ENCODE measurements around the gene FADS6. TPM values are rescaled to one million over a fixed set of nuclear protein-coding genes. Genes with fewer than 3 reads are reported as not detected.
A peak's percentile ranks its signal among the peaks of the same experiment; 100 is the strongest.

The FADS6 gene
- total RNA-seq, 1 experiment from 2014 or later, result not detected

- BruUV-seq (replicated peaks), result no TSS peak
- Mint-ChIP-seq H3K9me3 (ENCODE audit: low read depth, unreplicated experiment) (peaks cover 4% of the 10 kb centered on the region), H3K4me1 (ENCODE audit: low read depth, unreplicated experiment) (peaks cover 7% of the 10 kb centered on the region), H3K27ac (ENCODE audit: unreplicated experiment) (no peak overlapping the region), H3K36me3 (ENCODE audit: insufficient read depth, unreplicated experiment) (peaks cover 4% of the 10 kb centered on the region), H3K27me3 (ENCODE audit: unreplicated experiment) (peaks cover 58% of the 10 kb centered on the region), H3K4me3 (ENCODE audit: low read depth, unreplicated experiment) (no peak overlapping the region)
- CTCF ChIA-PET, result interaction anchor here (0.7 to 2.5 kb wide), 4 partner anchors 11 to 116 kb away, joined by 3 to 16 read pairs (median 4); partner anchors contain the start of gene FDXR
- TF ChIP-seq, protein P1, sequence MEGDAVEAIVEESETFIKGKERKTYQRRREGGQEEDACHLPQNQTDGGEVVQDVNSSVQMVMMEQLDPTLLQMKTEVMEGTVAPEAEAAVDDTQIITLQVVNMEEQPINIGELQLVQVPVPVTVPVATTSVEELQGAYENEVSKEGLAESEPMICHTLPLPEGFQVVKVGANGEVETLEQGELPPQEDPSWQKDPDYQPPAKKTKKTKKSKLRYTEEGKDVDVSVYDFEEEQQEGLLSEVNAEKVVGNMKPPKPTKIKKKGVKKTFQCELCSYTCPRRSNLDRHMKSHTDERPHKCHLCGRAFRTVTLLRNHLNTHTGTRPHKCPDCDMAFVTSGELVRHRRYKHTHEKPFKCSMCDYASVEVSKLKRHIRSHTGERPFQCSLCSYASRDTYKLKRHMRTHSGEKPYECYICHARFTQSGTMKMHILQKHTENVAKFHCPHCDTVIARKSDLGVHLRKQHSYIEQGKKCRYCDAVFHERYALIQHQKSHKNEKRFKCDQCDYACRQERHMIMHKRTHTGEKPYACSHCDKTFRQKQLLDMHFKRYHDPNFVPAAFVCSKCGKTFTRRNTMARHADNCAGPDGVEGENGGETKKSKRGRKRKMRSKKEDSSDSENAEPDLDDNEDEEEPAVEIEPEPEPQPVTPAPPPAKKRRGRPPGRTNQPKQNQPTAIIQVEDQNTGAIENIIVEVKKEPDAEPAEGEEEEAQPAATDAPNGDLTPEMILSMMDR (IDR thresholded peaks at IDR 0.05; ENCODE audit: unreplicated experiment), result no peak
- DNase-seq, result no peak
- intact Hi-C loops (cut with micrococcal nuclease; ENCODE audit: unreplicated experiment), result loop anchor here (10.0 kb wide), 1 partner anchor 206 kb away; no protein-coding TSS in a partner anchor
Observed at GRCh38 chr17:74860872-74861661, 32.4 kb downstream of the FADS6 start.

DNA sequence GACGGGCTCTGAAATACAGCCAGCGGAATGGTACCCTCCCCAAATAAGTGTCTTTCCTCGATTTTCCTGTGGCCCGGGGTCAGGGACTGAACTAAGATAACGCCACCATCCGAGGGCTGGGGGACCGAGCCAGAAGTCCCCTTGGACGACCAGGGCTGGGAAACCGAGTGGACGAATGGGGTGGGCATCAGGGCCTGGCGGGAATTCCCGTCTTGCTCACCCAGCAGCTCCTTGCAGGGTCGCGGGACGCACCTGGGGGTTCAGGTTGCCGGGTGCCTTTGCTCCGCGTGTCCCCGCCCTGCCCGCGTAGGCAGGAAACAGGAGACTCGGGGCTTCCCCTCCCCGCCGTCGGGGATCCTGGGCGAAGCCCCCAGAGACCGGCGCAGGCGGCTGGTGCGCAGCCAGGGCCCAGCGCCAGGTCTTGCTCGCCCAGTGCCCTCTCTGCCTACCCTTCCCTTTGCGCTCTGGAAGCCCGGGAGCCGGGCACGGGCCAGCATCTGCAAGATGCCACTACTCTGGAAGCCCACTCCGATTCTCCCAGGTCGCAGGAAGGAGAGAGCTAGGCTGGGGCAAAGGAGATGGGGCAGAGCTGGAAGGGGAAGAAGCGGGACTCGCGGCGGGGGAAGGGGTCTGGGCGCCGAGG is 33.1 kb downstream of the FADS6 start:
- peaks cover 7% of the 10 kb centered on the region for H3K4me1 Mint-ChIP-seq (ENCODE audit: low read depth, unreplicated experiment)
- H3K4me3 Mint-ChIP-seq (ENCODE audit: low read depth, unreplicated experiment), result peak overlapping the region; percentile 14
- DNase-seq, result no peak
- H3K36me3 Mint-ChIP-seq (ENCODE audit: insufficient read depth, unreplicated experiment), result peaks cover 4% of the 10 kb centered on the region
- TF ChIP-seq, protein P1 (IDR thresholded peaks at IDR 0.05; ENCODE audit: unreplicated experiment), result no peak
- peaks cover 4% of the 10 kb centered on the region for H3K9me3 Mint-ChIP-seq (ENCODE audit: low read depth, unreplicated experiment)
- CTCF ChIA-PET, result interaction anchor here (0.7 to 1.1 kb wide), 3 partner anchors 12 to 115 kb away, joined by 3 to 5 read pairs (median 3); partner anchors contain the start of gene FDXR
- peaks cover 65% of the 10 kb centered on the region for H3K27me3 Mint-ChIP-seq (ENCODE audit: unreplicated experiment)
- intact Hi-C loops (cut with micrococcal nuclease; ENCODE audit: unreplicated experiment), result loop anchor here (10.0 kb wide), 1 partner anchor 206 kb away; no protein-coding TSS in a partner anchor
- BruUV-seq (replicated peaks), result no TSS peak
- H3K27ac Mint-ChIP-seq (ENCODE audit: unreplicated experiment), result no peak overlapping the region

DNA sequence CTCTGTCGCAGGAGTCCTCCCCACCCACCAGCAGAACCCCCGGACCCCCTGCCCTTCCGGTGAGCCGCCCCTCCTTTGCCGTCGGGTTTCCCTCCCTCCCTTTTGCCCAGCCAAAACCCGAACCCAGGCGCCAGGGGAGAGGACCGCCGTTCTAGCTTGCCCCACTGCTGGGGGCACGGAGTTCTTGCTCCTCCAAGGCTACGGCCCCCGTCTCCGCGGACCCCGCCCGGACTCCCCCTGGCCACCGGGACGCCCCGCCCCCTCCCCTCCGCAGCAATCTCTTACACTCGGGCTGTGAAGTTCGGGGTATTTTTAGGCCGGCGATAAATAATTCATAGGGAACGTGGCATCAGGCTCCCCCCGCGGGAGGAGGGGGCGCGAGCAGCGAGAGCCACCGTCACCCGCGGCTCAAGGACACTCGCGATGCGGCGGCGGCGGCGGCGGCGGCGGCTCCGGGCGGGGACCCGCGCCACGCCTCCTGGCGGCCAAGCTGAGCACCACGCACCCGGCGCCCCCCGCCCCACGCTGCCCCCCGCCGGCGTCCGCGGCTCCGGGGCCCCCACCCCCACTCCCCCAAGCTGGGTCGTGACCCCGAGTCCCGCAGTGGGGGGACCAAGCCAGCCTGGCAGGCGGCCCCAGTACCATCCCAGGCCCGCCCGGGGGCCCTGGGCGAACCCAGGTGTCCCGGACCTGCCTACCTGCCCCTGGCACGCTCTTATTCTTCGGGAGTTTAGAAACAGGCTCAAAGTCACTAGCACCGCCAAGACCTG is 33.8 kb downstream of the FADS6 start, which contains the start of gene GRIN2C:
Gene GRIN2C (minus strand): TSS at position 427 of the 770 bp plus-strand sequence. CDS start 4,793 bp downstream, outside the sequence.
- BruUV-seq (replicated peaks), result no TSS peak
- Mint-ChIP-seq H3K27me3 (ENCODE audit: unreplicated experiment) (peaks cover 72% of the 10 kb centered on the region), H3K4me3 (ENCODE audit: low read depth, unreplicated experiment) (peak within 1 kb of the TSS; percentile 14), H3K36me3 (ENCODE audit: insufficient read depth, unreplicated experiment) (peaks cover 2% of the 10 kb centered on the region), H3K4me1 (ENCODE audit: low read depth, unreplicated experiment) (peaks cover 7% of the 10 kb centered on the region), H3K27ac (ENCODE audit: unreplicated experiment) (no peak within 1 kb of the TSS), H3K9me3 (ENCODE audit: low read depth, unreplicated experiment) (peaks cover 4% of the 10 kb centered on the region)
- TF ChIP-seq, protein P1 (IDR thresholded peaks at IDR 0.05; ENCODE audit: unreplicated experiment), result peak; percentile 36
- CTCF ChIA-PET, result interaction anchor here (1.1 kb wide), 2 partner anchors 13 to 114 kb away, joined by 3 read pairs; partner anchors contain the start of gene FDXR
- DNase-seq, result no peak
- intact Hi-C loops (cut with micrococcal nuclease; ENCODE audit: unreplicated experiment), result loop anchor here (10.0 kb wide), 1 partner anchor 205 kb away; no protein-coding TSS in a partner anchor

Measured in Calu3 (cell line).